ENCODE measurements around the gene CEP70.
"Not testable (repeated sequence)": the region's sequence is repeated elsewhere in the genome, so short reads cannot be mapped to it uniquely, and the experiment has no call there.

Gene CEP70

DNA sequence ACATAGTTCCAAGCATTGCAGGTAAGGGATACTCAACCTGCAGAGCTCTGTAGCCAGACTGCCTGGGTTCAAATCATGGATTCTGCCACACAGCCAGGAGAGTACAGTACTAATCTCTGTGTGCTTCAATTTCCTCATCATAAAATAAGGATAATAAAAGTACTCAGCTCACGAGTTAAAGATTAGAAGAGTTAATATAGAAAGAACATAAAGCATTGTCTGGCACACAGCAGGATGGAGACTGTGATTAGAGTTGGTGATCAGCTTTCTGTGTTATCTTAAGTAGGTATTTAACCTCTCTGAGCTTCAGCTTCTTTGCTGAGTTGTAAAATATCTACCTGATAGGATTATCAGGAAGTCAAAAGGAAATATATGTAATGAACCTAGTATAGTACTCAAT, 2.7 kb downstream of the CEP70 start:
- DNase-seq (ENCODE audit: low read depth in 2 of 2), result no peak

GRCh38 chr3:138588445-138588844, 5.6 kb downstream of the CEP70 start:
- DNase-seq (ENCODE audit: low read depth in 2 of 2), result no peak

DNA sequence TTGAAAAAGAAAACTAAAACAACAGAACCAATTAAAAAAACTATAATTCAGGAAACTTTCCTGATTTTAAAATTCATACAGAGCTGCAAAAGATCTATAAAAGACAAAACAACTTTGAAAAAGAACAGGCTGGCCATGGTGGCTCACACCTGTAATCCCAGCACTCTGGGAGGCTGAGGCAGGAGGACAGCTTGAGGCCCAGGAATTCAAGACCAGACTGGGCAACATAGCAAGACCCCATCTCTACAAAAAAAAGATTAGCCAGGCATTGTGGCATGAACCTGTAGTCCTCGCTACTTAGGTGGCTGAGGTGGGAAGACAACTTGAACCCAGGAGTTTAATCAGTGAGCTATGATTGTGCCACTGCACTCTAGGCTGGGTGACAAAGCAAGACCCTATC, 6.7 kb downstream of the CEP70 start:
- DNase-seq (ENCODE audit: low read depth in 2 of 2), result no peak

GRCh38 chr3:138578961-138579574, 15.0 kb downstream of the CEP70 start:
- no peak for DNase-seq (ENCODE audit: low read depth in 2 of 2)

DNA sequence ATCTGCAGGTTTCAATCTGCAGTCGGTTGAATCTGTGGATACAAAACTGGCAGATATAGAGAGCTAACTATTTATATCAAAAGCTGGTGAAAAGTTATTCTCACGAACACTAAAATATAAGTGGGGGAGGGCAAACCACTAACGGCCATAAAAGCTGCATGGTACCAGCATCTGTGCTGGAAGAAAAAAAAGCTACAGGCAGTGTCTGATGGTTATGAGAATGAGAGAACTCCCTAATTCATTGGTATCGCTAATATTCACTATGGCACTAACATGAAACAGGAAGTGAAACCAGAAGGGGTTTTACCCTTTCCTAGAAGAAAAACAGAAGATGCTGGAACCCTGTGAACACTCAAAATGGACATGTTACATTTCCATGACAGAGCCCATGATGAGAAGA, 15.9 kb downstream of the CEP70 start:
- DNase-seq (ENCODE audit: low read depth in 2 of 2), result no peak

- DNase-seq (ENCODE audit: low read depth in 2 of 2), result no peak
Observed at GRCh38 chr3:138573138-138573537, 20.9 kb downstream of the CEP70 start.

DNA sequence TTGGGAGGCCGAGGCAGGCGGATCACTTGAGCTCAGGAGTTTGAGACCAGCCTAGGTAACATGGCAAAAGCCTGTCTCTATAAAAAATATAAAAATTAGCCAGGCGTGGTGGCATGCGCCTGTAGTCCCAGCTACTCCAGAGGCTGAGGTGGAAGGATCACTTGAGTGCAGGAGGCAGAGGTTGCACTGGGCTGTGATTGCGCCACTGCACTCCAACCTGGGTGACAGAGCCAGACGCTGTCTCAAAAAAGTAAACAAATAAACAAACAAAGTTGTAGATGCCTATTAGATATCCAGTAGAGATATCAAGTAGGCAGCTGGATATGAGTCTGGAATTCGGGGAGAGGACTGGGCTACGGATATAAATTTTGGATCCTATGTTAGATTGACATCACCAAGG, 24.4 kb downstream of the CEP70 start:
- DNase-seq (ENCODE audit: low read depth in 2 of 2), result not testable (repeated sequence)

DNA sequence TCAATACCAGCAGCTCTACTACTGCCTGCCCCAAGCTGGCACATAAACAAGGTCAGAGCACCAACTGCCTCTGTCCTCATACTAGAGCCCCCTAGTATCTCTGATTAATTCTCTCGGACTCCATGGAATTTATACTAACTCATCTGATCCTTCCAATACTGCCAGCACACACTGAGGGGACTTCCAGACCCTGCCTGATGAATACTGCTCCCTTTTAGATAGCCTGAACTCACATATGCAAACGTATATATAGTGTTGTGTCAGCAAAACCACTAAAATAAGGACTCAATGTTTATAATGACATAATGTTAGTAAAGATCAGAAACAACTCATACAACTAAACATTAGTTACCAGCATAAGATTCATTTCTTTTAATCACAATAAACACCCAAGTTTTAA, 25.0 kb downstream of the CEP70 start:
- DNase-seq (ENCODE audit: low read depth in 2 of 2), result no peak

- DNase-seq (ENCODE audit: low read depth in 2 of 2), result no peak
Observed at GRCh38 chr3:138567403-138567802, 26.7 kb downstream of the CEP70 start.

- DNase-seq (ENCODE audit: low read depth in 2 of 2), result not testable (repeated sequence)
Observed at GRCh38 chr3:138566293-138566692, 27.8 kb downstream of the CEP70 start.

- DNase-seq (ENCODE audit: low read depth in 2 of 2), result not testable (repeated sequence)
Observed at GRCh38 chr3:138562902-138563301, 31.2 kb downstream of the CEP70 start.

DNA sequence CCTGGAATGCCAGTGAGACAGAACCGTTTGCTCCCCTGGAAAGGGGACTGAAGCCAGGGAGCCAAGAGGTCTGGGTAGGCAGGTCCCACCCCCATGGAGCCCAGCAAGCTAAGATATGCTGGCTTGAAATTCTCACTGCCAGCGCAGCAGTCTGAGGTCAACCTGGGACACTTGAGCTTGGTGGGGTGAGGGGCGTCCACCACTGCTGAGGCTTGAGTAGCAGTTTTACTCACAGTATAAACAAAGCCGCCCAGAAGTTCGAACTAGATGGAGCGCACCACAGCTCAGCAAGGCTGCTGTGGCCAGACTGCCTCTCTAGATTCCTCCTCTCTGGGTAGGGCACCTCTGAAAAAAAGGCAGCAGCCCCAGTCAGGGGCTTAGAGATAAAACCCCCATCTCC, 33.6 kb downstream of the CEP70 start:
- DNase-seq (ENCODE audit: low read depth in 2 of 2), result no peak

DNA sequence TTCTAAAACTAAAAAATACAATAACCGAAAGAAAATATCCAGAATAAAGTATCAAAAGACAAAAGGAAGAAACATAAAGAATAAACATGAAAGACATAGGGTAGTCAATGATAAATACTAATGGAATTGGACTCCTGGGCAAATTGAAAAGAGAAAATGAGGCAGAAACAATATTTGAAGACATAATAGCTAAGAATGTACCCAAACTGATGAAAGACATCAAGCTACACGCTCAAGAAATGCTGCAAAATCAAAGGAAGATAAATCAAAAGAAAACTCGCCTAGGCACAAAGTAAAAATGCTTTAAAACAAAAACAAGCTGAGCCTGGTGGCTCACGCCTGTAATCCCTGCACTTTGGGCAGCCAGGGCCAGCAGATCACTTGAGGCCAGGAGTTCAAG, 34.9 kb downstream of the CEP70 start:
- no peak for DNase-seq (ENCODE audit: low read depth in 2 of 2)

- not testable (repeated sequence) for DNase-seq (ENCODE audit: low read depth in 2 of 2)
Observed at GRCh38 chr3:138554775-138555174, 39.3 kb downstream of the CEP70 start.

DNA sequence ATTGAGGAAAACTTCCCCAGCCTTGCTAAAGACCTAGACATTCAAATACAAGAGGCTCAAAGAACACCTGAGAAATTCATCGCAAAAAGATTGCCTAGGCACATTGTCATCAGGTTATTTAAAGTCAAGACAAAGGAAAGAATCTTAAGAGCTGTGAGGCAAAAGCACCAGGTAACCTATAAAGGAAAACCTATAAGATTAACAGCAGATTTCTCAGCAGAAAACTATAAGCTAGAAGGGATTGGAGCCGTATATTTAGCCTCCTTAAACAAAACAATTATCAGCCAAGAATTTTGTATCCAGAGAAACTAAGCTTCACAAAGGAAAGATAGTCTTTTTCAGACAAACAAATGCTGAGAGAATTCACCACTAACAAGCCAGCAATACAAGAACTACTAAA, 43.1 kb downstream of the CEP70 start:
- not testable (repeated sequence) for DNase-seq (ENCODE audit: low read depth in 2 of 2)

DNA sequence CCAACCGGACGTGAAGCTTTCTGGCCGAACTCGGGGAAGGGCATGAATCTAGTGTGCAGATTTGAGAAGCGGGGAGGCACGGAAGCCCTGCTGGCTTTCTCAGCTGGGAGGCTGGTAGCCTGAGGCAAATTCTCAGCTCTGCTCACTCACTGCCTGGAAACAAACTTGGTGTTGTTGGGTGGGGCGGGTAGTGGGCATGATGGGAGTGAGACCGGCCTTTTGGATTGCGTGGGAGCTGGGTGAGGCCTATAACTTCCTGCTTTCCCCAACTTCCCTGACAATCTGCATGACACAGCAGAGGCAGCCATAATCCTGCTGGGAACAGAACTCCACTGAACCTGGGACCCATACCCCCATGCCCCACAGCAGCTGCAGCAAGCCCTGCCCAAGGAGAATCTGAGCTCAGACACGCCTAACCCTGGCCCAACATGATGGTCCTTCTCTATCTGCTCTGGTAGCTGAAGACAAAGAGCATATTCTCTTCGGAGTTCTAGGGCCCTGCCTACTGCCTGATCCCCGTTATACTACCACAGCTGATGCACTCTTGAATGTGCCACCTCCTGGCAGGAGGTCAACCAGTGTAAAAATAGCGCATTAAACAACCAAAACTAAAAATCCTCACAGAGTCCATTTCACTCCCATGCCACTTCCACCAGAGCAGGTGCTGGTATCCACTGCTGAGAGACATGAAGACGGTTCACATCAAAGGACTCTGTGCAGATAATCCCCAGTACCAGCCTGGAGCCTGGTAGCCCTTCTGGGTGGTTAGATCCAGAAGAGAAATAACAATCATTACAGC, 44.7 kb downstream of the CEP70 start:
- no peak for DNase-seq (ENCODE audit: low read depth in 2 of 2)

DNA sequence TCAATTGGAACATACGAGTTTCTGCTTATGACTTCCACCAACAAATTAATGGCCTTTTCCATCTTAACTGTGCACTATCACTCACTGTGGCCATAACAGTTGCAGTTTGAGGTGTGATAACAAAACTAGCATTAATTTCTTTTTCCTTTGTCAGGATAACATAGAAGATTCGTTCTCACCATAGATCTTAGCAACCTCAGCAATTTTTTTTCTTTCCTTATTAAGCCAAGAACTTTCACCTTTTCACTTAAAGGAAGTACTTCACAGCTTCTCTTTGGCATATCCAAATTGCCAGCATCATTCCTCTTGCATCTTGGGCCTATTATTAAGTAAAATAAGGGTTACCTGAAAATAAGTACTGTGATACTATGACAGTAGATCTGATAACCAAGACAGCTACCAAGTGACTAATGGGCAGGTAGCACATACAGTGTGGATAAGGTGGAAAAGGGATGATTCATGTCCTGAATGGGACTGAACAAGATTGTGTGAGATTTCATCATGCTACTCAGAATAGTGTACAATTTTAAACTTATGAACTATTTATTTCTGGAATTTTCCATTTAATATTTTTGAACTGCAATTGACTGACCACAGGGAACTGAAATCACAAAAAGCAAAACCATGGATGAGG, 46.6 kb downstream of the CEP70 start:
- DNase-seq (ENCODE audit: low read depth in 2 of 2), result no peak

- no peak for DNase-seq (ENCODE audit: low read depth in 2 of 2)
Observed at GRCh38 chr3:138544546-138544945, 49.5 kb downstream of the CEP70 start.

GRCh38 chr3:138542977-138543376, 51.1 kb downstream of the CEP70 start:
- DNase-seq (ENCODE audit: low read depth in 2 of 2), result no peak

DNA sequence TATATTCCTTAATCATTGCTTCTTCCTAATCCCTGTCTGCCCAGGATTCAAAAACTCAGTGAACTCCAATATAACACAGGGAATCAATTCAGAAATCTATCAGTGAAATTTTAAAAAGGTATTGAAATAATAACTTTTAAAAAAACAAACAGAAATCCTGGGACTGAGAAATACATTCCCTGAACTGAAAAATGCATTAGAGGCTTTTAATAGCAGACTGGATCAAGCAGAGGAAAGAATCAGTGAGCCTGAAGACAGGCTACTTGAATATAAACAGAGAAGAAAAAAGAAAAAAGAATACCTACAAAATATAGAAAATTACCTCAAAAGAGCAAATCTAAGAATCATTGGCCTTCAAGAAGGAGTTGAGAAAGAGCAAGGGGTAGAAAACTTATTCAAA, 54.7 kb downstream of the CEP70 start:
- DNase-seq (ENCODE audit: low read depth in 2 of 2), result no peak

GRCh38 chr3:138521445-138521844, 72.6 kb downstream of the CEP70 start:
- DNase-seq (ENCODE audit: low read depth in 2 of 2), result not testable (repeated sequence)

DNA sequence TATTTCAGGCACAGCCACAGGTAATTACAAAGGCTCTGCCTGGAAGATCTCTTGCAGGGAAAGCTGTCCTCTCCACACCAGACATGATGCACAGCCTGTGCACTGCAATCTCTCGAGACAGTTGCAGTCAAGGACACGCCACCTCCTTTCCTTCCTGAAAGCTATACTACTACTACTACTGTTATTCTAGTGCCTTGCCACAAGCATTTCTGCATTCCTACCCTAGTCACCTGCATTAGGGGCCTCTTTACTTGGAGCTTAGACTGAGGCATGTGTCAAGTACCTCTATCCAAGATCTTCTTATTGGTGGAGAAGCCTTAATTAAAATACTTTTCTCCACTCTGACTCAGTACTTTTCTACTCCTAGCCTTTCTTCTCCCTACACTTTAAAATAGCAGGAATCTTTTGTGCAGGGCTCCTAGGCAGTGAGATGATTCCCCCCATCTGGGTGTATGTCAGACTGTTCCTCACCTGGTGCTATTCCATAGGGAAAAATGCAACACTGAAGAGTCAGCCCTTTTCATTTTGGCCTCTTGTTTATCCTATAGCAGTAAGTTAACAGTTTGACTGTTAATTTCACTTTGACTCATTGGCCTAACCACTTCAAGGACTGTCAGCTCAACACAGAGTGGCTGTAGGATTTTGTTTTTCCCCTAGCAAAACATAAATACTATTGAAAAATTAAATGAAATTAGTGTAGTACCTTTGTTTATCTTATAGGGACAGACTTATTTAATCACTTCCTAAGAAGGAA, 80.8 kb downstream of the CEP70 start:
- DNase-seq (ENCODE audit: low read depth in 2 of 2), result no peak

All from activated CD4-positive, alpha-beta T cell treated with anti-CD3 and anti-CD28 coated beads for 24 hours (primary cell).